ENCODE results near the gene FAM3A. TPM values are rescaled to one million over a fixed set of nuclear protein-coding genes. Genes with fewer than 3 reads are reported as not detected.

Gene FAM3A
- total RNA-seq, 1 donor from 2014 or later, result 39.1 TPM

DNA sequence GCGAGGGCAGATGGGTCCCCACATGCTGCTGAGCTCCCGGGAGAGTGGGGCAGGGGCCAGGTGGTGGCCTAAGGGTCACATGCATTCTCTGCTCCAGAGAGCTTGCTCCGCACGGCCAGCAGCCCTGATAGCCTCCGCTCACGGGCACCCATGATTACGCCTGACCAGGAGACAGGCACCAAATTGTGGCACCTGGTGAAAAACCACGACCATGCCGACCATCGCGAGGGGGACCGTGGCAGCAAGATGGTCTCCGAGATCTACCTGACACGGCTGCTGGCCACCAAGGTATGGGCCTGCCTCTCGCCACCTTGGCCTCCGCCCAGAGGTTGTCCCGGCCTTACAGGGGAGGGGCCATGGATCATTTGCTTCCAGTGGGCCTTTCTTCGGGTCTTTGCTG is 46.2 kb downstream of the FAM3A start:
- H3K4me3 Mint-ChIP-seq, result no peak overlapping the region

DNA sequence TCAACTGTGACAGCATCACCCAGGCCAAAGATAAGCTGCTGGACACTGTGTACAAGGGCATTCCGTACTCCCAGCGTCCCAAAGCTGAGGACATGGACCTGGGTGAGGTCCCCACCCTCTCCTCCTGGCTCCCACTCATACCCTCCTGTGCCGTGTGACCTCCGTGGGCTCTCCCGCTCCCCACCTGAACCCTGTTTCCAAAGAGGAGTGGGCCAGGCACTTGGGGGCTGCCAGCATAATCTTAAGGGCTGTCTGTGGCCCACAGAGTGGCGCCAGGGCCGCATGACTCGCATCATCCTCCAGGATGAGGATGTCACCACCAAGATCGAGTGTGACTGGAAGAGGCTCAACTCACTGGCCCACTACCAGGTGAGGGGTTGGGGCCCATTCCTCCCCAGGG is 46.9 kb downstream of the FAM3A start:
- TF ChIP-seq, protein P1, sequence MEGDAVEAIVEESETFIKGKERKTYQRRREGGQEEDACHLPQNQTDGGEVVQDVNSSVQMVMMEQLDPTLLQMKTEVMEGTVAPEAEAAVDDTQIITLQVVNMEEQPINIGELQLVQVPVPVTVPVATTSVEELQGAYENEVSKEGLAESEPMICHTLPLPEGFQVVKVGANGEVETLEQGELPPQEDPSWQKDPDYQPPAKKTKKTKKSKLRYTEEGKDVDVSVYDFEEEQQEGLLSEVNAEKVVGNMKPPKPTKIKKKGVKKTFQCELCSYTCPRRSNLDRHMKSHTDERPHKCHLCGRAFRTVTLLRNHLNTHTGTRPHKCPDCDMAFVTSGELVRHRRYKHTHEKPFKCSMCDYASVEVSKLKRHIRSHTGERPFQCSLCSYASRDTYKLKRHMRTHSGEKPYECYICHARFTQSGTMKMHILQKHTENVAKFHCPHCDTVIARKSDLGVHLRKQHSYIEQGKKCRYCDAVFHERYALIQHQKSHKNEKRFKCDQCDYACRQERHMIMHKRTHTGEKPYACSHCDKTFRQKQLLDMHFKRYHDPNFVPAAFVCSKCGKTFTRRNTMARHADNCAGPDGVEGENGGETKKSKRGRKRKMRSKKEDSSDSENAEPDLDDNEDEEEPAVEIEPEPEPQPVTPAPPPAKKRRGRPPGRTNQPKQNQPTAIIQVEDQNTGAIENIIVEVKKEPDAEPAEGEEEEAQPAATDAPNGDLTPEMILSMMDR (IDR thresholded peaks at IDR 0.05; ENCODE audit: unreplicated experiment), result no peak
- no peak for DNase-seq (ENCODE audit: low spot score in 2 of 2, unreplicated experiment in 2 of 2)
- no peaks in the 10 kb centered on the region for H3K4me1 Mint-ChIP-seq
- H3K4me3 Mint-ChIP-seq, result no peak overlapping the region
- no peaks in the 10 kb centered on the region for H3K27me3 Mint-ChIP-seq (ENCODE audit: low read depth)
- peaks cover 7% of the 10 kb centered on the region for H3K36me3 Mint-ChIP-seq
- no peak overlapping the region for H3K27ac Mint-ChIP-seq
- H3K9me3 Mint-ChIP-seq, result peaks cover 7% of the 10 kb centered on the region

More for the DNA sequence above, 46.2 kb downstream of the FAM3A start:
- TF ChIP-seq, protein P1 (IDR thresholded peaks at IDR 0.05; ENCODE audit: unreplicated experiment), result no peak
- Mint-ChIP-seq H3K9me3 (peaks cover 7% of the 10 kb centered on the region), H3K27ac (no peak overlapping the region), H3K36me3 (peaks cover 7% of the 10 kb centered on the region), H3K4me1 (no peaks in the 10 kb centered on the region), H3K27me3 (ENCODE audit: low read depth) (no peaks in the 10 kb centered on the region)
- no peak for DNase-seq (ENCODE audit: low spot score in 2 of 2, unreplicated experiment in 2 of 2)

DNA sequence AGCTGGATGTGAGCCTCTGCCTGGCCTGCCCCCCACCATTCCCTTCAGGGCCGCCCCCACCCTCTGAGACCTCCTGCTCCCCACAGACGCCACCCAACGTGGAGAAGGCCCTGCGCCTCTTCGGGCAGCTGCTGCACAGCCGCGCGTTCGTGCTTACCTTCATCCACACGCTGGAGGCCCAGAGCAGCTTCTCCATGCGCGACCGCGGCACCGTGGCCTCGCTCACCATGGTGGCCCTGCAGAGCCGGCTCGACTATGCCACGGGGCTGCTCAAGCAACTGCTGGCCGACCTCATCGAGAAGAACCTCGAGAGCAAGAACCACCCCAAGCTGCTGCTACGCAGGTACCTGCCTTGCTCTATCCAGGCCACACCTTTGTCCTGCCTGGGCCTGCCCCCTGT is 47.8 kb downstream of the FAM3A start:
- Mint-ChIP-seq H3K27ac (no peak overlapping the region), H3K36me3 (peaks cover under 1% of the 10 kb centered on the region), H3K9me3 (peaks cover under 1% of the 10 kb centered on the region), H3K4me1 (no peaks in the 10 kb centered on the region), H3K27me3 (ENCODE audit: low read depth) (no peaks in the 10 kb centered on the region), H3K4me3 (no peak overlapping the region)
- TF ChIP-seq, protein P1 (IDR thresholded peaks at IDR 0.05; ENCODE audit: unreplicated experiment), result no peak
- no peak for DNase-seq (ENCODE audit: low spot score in 2 of 2, unreplicated experiment in 2 of 2)

DNA sequence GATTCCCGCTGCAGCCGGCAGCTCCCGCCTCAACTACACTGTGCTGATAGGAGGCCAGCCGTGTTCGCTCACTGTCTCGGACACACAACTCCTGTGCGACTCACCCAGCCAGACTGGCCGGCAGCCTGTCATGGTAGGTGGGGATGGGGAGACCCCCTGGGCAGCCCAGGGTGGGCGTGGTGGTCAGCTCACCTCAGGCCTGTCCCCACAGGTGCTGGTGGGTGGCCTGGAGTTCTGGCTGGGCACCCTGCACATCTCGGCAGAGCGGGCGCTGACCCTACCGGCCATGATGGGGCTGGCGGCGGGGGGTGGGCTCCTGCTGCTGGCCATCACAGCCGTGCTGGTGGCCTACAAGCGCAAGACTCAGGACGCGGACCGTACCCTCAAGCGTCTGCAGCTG is 48.5 kb downstream of the FAM3A start:
- TF ChIP-seq, protein P1 (IDR thresholded peaks at IDR 0.05; ENCODE audit: unreplicated experiment), result no peak
- DNase-seq (ENCODE audit: low spot score in 2 of 2, unreplicated experiment in 2 of 2), result no peak
- Mint-ChIP-seq H3K4me3 (no peak overlapping the region), H3K9me3 (no peaks in the 10 kb centered on the region), H3K27ac (no peak overlapping the region), H3K36me3 (peaks cover 5% of the 10 kb centered on the region), H3K4me1 (no peaks in the 10 kb centered on the region), H3K27me3 (ENCODE audit: low read depth) (no peaks in the 10 kb centered on the region)

DNA sequence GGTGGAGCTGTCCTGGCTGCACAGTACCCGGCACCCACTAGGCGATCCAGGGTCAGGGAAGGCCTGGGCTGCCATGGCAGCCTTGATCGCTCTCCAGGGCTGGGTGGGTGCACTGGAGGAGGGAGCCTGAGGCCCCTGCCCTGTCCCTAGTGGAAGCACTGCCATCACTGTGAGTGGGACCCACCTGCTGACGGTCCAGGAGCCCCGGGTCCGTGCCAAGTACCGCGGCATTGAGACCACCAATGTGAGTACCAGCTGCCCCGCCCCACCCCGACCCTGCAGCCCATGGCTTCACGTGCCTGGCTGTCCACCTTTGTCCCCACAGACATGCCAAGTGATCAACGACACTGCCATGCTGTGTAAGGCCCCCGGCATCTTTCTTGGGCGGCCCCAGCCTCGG is 49.1 kb downstream of the FAM3A start:
- no peaks in the 10 kb centered on the region for H3K9me3 Mint-ChIP-seq
- no peak for DNase-seq (ENCODE audit: low spot score in 2 of 2, unreplicated experiment in 2 of 2)

More for the DNA sequence above, 49.1 kb downstream of the FAM3A start:
- H3K36me3 Mint-ChIP-seq, result peaks cover 8% of the 10 kb centered on the region
- H3K4me3 Mint-ChIP-seq, result no peak overlapping the region
- no peaks in the 10 kb centered on the region for H3K4me1 Mint-ChIP-seq
- TF ChIP-seq, protein P1 (IDR thresholded peaks at IDR 0.05; ENCODE audit: unreplicated experiment), result no peak
- no peak overlapping the region for H3K27ac Mint-ChIP-seq
- H3K27me3 Mint-ChIP-seq (ENCODE audit: low read depth), result no peaks in the 10 kb centered on the region

All from mesothelial cell of epicardium (in vitro differentiated cells).